Fibroblast of skin of left biceps (primary cell): ENCODE measurements around the gene CDK5RAP2.
"Not testable (repeated sequence)": the region's sequence is repeated elsewhere in the genome, so short reads cannot be mapped to it uniquely, and the experiment has no call there.

Experiments used
- DNase-seq, 2 experiments: peaks; one replicate each; pipeline ENCODE4 v3.0.0-alpha.2; 2013; ENCODE audit warnings: low read depth in 2 of 2

CDK5RAP2 gene

DNA sequence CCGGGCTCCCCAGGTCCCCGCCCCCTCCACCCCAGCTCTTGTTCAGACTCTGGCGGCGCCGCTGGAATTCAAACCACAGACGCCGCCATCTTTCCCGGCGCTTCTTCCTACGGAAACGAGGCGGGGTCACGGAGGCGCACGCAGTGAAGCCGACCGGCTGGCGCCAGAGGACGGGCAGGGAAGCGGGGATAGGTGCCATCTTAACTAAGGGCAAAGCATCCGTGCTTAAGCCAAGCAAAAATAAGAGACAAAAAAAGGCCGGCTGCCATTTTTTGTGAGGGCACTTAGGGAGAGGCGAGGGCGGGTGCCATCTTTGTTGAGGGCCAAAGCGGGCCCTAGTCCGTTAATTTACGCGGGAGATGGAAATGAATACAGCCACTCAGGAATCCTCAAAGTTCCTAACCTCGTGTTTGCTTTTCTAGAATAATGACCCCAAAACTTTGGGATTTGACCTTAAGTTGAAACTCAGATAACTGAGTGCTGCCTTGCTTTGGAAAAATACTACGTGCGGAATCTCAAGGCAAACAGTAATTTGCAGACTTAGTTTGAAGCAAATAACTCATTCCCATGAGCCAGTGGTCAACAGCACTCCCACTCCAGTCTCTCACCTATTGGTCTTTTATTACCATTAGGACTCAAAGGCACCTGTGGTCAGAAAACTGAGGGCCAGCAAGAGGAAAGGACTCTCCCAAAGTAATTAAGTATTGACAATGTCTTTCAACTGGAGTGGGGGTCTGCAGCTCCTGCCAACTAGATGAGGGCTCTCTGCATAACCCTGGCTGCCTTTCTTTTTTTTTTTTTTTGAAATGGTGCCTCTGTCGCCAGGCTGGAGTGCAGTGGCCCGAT, at the start of gene CDK5RAP2:
TSS of gene CDK5RAP2 (minus strand) at position 117 of the 846 bp plus-strand sequence. CDS start 189 bp downstream, outside the sequence.
- peak; percentile 96 for DNase-seq

DNA sequence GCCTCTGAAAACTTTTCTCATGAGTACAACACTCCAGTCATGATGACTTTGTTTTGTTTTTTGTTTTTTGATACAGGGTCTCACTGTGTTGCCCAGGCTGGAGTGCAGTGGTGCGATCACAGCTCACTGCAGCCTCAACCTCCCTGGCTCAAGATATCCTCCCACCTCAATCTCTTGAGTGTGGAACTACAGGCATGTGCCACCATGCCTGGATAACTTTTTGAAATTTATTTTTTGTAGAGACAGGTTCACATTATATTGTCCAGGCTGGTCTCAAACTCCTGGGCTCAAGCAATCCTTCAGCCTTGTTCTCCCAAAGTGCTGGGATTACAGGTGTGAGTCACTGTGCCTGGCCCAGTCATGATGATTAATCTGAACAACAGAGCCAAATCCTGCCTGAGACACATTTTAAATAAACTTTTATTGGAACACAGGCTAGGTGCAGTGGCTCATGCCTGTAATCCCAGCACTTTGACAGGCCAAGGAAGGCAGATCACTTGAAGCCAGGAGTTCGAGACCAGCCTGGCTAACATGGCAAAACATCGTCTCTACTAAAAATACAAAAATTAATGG, 49.0 kb upstream of the CDK5RAP2 start:
- not testable (repeated sequence) for DNase-seq

DNA sequence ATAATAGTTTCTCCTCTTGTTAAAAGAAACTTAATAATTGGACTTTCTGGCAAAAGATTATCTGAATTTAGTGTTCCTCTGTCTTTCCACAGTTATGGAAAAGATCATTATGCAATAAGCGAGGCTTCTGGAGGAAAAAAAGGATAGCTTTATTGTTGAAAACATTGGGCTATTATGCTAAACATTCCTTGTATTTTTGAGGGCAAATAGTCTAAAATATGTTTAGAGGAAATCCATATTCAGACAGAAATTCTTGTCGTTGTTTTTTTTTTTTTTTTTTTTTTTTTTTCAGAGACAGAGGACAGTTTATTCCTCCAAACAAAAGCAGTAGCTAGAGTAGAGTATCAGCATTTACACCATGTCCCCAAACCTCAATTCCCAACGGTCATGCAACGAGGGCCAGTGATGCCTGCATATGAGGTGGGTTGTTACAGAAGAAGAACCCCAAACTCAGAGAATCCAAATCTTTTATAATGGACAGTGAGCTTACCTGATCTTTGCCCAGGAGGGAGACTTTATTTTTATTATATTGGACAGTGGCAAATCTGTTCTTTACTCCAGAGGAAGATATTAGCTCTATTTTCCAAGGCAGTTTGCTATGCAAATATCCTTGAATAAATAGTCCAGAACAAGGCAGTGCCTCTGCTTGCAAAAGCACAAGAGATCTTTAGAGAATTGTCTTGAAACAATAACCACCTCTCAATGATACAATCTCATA, 48.4 kb upstream of the CDK5RAP2 start:
- DNase-seq: no peak

DNA sequence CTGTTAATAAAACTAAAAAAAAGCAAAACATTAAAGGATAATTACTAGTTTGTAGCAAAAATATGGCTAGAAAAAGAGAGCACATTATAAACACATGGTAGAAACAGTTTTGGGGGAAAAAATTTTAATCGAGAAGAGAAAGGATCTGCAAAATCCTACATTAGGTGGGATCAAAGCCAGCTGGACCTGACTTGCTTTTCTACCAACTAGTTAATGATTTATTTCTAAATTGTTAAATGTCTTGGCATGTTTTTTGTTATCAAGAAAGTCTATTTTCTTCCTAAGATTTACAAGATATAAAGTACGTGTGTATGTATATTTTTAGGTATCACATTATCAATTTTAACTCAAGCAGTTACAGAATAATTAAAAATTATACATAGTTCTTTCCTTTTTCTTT, 47.1 kb upstream of the CDK5RAP2 start:
- no peak for DNase-seq

DNA sequence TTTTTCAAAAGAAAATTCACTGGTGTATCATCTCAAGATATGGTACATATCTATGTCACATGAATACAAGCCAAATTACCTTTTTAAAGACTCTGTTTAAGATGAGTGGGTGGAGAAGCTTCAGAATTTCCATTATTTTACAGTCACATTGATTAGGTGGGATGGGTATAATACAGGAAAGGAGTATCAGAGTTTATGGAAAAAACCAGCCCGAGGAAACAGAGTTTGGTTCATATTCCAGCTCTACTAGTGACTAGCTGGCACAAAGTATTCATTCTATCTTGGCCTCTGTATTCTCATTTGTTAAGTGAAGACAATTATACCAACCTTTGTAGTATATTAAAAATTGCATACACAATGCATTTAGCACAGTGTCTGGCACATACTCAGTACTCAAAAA, 46.5 kb upstream of the CDK5RAP2 start:
- DNase-seq: no peak

DNA sequence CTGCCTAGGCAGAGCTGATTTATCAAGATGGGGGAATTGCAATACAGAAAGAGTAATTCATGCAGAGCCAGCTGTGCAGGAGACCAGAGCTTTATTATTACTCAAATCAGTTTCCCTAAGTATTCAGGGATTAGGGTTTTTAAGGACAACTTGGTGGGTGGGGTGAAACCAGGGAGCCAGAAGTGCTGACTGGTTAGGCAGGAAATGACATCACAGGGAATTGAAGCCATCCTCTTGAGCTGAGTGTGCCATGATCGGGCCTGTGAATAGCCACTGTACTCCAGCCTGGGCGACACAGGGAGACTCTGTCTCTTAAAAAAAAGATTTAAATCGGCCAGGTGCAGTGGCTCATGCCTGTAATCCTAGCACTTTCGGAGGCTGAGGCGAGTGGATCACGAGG, 45.3 kb upstream of the CDK5RAP2 start:
- no peak for DNase-seq

DNA sequence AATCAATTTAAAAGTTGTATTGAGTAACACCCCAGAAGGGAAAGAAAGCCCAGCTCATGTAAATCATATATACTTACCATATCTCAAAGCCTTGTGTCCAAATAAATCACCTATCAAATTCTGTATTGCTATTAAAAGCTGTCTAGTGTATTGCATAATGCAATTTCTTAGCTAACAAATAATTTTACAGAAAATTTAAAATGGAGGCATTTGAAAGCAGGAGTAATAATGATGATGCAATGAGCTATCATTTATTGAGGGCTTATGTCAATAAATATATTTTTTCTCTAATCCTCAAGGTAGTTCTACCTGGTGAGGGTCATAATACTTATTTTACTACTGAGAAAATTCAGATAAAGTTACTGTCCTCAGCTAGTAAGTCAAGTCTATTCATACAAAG, 42.8 kb upstream of the CDK5RAP2 start:
- DNase-seq: no peak

DNA sequence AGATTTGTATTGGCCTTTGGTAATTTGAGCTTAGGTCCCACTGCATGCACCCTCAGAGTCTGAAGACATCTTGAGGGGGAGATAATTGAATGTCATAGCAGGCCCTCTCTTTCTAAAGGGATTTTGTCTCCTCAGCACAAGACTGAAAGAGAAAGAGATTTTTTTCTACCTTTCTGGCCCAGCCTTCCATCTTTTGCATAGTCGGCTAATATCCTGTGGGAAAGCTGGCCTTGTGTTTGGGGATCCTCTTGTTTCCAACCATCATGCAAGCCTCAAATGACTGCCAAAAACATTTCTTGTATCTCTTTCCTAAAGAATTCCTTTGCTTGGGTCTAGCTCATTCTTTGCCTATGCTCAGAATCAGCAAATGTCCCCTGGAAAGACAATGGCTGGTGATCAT, 42.0 kb upstream of the CDK5RAP2 start:
- DNase-seq: no peak

DNA sequence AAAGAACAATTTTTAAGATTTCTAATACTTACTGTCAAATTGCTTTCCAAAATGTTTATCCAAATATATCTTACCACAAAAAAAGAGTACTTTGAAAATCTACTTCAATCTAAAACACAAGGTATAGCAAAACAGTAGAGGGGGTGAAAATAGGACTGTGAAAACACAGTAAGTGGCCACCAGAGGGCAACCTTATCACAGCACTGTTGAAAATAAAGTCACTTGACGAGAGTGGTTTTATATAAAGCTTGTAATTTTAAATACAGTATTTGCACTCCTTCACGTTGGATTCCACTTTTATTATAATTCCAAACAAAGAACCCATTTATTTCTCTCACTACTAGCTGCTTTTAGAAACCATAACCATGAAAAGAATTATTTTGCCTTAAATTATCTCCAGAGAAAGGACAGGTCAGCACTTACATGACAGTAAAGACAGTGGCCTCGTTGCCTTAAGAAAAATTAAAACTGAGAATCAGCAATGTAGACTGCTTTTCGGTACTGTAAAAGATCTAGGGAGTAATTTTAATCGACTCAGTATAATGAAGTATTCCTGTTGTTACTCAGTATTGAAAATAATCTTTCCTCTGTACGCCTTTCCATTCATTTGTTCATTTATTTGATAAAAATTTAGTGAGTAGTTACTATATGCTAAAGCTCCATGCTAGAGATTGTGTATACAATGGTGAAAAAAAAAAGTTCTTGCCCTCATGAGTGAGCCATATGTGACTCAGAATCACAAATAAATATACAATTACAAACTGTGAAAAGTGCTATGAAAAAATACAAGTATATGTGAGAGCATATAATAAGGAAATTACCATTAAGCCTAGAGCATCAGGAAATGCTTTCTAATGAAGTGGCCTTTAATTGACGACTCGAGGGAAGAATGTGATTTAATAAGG, 40.0 kb upstream of the CDK5RAP2 start:
- peak; percentile 15 for DNase-seq

DNA sequence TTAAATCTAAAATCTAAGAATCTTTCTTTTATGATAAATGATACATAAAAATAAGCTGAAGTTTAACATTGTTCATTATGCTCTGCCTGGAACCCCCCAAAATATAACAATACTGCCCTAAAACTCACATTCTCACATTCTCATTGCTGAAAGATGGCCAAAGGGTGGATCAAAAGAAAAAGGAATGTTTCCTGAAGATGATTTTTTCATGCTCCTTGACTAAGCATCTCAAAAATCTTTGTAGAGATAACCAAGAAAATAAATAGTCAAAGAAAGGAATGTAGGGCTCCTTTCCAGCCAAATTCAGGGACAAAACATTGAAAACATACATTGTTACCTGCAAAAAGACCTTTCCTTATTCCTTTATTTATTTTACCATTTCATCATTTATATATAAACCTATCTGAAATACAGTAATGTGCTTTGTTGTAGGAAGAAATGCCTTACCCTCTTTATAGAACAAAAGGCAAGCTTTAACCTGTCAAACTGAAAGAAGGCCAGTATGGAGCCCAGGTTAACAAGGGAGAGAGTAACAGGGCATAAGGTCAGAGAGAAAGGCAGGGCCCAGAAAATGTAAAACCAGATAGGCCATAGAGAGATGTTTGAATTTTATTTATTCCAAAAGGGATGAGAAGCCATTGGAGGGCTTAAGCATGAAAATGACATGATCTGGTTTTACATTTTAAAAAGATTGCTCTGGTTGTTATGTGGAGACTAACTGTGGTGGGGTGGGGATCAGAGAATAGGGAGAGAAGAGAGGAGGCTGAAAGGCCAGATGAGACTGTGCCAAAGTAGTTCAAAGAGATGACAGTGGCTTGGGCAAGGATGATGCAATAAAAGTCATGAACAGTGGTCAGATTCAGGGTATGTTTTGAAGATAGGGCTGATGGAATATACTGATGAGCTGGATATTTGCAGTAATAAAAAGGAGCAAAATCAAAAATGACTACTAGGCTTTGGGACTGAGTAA, 37.3 kb upstream of the CDK5RAP2 start:
- DNase-seq: no peak

DNA sequence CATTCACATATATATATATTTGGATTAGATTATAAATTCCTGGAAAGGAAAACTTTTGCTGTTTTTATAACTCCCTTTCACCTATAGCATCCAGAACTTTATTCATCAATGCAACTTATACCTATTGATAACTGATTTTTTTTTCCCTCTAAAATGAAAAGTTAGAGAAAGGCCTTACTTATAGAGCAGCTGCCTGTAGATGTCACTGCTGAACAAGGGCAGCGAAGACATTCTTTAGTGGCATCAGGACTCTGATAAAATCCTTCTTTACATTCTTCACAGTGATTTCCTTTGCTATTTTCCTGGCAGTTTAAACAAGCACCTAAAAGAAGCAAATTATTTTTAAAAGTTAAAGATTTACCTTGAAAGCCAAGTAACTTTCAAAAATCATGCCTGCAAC, 32.3 kb upstream of the CDK5RAP2 start:
- no peak for DNase-seq

DNA sequence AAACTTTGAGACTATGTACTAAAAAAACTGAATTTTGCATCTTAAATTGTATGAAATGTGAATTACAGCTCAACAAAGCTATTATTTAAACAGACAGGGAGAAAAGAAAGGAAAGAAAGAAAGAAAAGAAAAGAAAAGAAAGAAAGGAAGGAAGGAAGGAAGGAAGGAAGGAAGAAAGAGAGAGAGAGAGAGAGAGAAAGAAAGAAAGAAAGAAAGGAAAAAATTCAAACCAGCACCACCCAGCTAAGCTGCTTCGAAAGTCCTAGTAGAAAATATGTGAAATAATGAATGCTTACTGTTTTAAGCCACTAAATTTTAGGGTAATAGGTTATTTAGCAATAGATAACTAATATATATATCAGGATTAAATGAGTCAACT, 31.7 kb upstream of the CDK5RAP2 start:
- no peak for DNase-seq

DNA sequence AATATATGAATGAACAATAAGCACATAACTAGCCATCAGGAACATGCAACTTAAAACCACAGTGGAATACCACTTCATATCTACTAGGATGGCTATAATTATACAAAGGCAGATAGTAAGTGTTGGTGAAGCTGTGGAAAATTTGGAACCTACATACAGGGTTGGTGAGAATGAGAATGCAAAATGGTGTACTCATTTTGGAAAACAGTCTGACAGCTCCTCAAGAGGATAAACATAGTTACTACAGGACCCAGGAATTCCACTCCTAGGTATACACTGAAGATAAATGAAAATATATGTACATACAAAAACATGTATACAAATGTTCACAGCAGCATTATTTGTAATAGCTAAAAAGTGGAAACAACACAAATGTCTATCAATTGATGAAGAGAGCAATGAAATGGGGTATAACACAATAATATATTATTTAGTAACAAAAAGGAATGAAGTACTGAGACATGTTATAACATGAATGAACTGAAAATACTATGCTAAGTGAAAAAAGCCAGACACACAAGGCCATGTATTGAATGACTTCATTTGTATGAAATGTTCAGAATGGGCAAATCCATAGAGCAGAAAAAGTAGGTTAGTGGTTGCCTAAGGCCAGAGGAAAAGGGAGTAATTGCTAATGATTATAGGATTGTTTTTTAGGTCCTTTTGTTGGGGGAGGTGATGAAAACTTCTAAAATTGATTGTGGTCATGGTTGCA, 31.2 kb upstream of the CDK5RAP2 start:
- DNase-seq: no peak

DNA sequence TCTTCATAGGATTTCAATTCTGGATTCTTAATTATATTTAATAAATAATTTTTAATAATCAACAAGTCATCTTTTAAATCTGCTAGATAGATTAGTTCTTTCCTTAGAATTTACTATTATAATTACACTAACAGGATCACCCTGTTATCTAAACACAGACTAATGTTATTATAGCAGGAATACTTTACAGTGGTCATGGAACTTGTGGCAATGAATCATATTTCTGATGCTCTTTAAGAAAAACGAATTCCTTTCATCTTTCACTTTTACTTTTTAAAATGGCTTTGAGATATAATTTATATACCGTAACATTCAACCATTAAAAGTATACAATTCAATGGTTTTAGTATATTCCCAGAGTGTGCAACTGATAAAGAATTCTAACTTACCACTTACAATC, 29.7 kb upstream of the CDK5RAP2 start:
- DNase-seq: no peak

DNA sequence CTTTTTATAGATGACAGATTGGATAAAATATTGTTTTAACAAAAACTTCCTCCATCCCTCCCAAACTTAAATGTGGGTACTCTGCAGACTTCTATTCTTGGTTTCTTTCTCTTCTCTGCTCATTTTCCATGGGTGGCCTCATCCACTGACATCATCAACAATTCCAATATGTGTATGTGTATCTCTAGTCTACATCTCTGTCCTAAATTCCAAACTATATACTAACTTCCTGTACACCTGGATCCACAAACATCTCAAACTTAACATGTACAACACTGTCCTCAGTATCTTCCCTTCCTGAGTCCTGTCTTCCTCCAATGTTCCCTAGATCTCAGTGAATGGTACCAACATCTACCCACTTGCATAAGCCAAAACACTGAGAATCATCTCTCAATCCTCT, 28.5 kb upstream of the CDK5RAP2 start:
- DNase-seq: no peak

DNA sequence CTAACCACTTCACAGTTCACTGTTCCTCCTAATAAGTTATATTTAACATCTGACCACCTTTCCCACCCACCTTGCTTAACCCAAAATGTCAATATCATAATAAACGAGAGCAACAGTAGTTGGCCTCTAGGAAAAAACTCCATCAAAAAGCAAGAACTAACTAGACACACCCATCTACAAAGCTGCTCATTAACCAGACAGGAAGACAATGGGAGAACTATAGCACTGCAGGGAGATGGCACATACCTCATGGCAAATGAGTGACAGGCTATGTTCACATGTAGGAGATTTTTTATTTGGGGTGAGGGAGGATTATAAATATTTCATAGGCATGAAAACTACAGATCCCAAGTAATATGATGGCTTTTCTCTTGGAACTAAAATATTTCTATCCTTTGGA, 23.6 kb upstream of the CDK5RAP2 start:
- no peak for DNase-seq

DNA sequence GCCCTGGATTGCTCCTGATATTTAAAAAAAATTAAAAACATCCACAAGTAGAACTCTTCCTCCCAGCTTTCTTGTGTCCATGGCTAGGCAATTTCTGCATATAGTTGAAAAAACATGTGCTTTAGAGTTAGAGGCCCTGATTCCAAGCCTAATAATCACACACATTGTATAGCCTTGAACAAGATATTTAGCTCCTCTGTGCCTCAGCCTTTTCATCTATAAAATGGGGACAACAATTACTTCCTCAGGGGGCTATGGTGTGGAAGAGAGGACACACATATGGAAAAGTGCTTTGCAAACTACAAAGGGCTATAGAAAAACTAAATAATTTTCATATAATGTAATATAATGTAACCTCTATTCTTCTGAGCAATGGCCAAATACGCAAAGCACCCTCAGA, 23.0 kb upstream of the CDK5RAP2 start:
- no peak for DNase-seq

DNA sequence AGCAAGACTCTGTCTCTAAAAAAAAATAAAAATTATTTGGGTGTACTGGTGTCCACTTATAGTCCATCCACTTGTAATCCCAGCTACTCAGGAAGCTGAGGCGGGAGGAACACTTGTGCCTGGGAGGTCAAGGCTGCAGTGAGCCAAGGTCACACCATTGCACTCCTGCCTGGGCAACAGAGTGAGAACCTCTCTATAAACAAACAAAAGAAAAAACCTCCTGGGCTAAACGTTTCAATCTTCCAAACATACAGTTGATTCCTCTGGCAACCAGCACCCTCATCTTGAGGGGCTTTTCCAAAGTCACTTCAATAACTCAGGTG, 13.9 kb upstream of the CDK5RAP2 start:
- DNase-seq: no peak

DNA sequence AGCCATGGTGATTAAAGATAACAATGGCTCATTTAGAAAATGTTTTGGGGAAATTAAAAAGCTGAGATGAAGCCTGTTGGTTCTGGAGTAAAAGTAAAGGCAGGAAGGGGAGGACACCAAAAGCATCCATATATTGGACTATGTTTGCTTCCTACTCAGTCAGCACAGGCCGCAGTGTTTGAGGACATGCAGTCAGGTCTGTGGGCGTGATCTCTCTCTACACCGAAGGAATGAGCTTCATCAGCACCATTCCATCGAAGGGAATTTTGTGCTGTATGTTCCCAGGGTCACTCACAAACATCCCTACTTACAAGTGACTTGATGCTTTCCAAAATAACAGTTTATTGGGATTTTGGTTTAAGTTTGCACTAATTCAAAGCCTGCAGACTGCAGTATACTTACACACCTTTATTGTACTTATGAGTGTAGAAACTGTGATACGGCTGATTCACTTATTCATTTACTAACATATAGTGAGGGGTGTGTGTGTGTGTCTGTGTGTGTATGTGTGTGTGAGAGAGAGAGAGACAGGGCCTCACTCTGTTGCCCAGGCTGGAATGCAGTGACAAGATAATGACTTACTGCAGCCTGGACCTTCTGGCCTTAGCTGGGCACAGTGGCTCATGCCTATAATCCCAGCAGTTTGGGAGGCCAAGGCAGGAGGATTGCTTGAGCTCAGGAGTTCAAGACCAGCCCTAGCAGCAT, 13.4 kb upstream of the CDK5RAP2 start:
- DNase-seq: no peak

DNA sequence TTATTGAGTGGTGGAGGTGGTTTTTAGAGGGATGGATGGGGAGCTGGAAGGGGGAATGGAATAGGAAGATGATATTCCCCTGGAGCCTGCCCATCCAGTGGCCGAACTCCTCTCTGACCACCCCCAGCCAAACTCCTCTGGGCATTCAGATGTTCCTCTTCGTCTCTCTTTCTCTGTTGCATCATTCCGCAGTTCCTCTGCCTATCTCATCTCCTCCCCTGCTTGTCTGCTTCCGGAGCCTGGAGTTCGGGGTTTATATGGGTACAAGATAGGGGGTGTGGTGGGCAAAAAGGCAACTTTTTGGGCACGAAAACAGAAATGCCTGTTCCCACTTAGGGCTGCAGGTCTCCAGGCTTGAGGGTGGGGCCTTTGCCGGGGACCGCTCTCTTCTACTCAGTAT, 12.2 kb upstream of the CDK5RAP2 start:
- no peak for DNase-seq
